ENCODE results near the gene ATG4A.

ATG4A gene

GRCh38 chrX:108203540-108203939 lies 112.0 kb downstream of the ATG4A start:
- H3K4me3 ChIP-seq (replicated peaks; ENCODE audit: low read depth, low read length): no peak overlapping the region
- no peak for DNase-seq (ENCODE audit: extremely low read depth, low read depth)
- no peak for TF ChIP-seq CTCF (IDR thresholded peaks at IDR 0.05; ENCODE audit: low read depth, low read length, missing control alignments)
